NCI-H2081 treated with DMSO at 0.1 percent for 48 hours (cell line): ENCODE data around the gene ROS1.
"Not testable (repeated sequence)": the region's sequence is repeated elsewhere in the genome, so short reads cannot be mapped to it uniquely, and the experiment has no call there.

Source experiments
- DNase-seq: peaks from one replicate; lab custom pipeline; 2025; lab: John Stamatoyannopoulos, UW

Gene ROS1

GRCh38 chr6:117425431-117426153 is at the start of gene ROS1:
Gene ROS1, minus strand, starts transcription at chr6:117425942. Its CDS starts 286 bp downstream, at chr6:117425656.
- no peak for DNase-seq

GRCh38 chr6:117473401-117473800 is 47.7 kb upstream of the ROS1 start:
- no peak for DNase-seq

GRCh38 chr6:117472667-117473066 is 46.9 kb upstream of the ROS1 start:
- DNase-seq = no peak

- DNase-seq = no peak
Observed at GRCh38 chr6:117469791-117470190, 44.0 kb upstream of the ROS1 start.

GRCh38 chr6:117469356-117469755 is 43.6 kb upstream of the ROS1 start:
- DNase-seq = no peak

GRCh38 chr6:117468527-117468926 is 42.8 kb upstream of the ROS1 start:
- DNase-seq = not testable (repeated sequence)

- no peak for DNase-seq
Observed at GRCh38 chr6:117467876-117468275, 42.1 kb upstream of the ROS1 start.

- no peak for DNase-seq
Observed at GRCh38 chr6:117465691-117466090, 39.9 kb upstream of the ROS1 start.

GRCh38 chr6:117464700-117465099 is 39.0 kb upstream of the ROS1 start:
- no peak for DNase-seq

GRCh38 chr6:117463762-117464665 is 38.3 kb upstream of the ROS1 start:
- DNase-seq = no peak

- DNase-seq = no peak
Observed at GRCh38 chr6:117459204-117459944, 33.6 kb upstream of the ROS1 start.

- no peak for DNase-seq
Observed at GRCh38 chr6:117456998-117457397, 31.3 kb upstream of the ROS1 start.

- DNase-seq = no peak
Observed at GRCh38 chr6:117456250-117456649, 30.5 kb upstream of the ROS1 start.

- no peak for DNase-seq
Observed at GRCh38 chr6:117451671-117452070, 25.9 kb upstream of the ROS1 start.

- peak; percentile 11 for DNase-seq
Observed at GRCh38 chr6:117449549-117450439, 24.1 kb upstream of the ROS1 start.

GRCh38 chr6:117448732-117449485 is 23.2 kb upstream of the ROS1 start:
- DNase-seq = no peak

GRCh38 chr6:117448011-117448410 is 22.3 kb upstream of the ROS1 start:
- no peak for DNase-seq

GRCh38 chr6:117446861-117447260 is 21.1 kb upstream of the ROS1 start:
- DNase-seq = no peak

- DNase-seq = no peak
Observed at GRCh38 chr6:117444600-117444999, 18.9 kb upstream of the ROS1 start.

- not testable (repeated sequence) for DNase-seq
Observed at GRCh38 chr6:117442313-117442712, 16.6 kb upstream of the ROS1 start.

- no peak for DNase-seq
Observed at GRCh38 chr6:117441824-117442264, 16.1 kb upstream of the ROS1 start.
